ENCODE data around the gene ATP4A.

The ATP4A gene

DNA sequence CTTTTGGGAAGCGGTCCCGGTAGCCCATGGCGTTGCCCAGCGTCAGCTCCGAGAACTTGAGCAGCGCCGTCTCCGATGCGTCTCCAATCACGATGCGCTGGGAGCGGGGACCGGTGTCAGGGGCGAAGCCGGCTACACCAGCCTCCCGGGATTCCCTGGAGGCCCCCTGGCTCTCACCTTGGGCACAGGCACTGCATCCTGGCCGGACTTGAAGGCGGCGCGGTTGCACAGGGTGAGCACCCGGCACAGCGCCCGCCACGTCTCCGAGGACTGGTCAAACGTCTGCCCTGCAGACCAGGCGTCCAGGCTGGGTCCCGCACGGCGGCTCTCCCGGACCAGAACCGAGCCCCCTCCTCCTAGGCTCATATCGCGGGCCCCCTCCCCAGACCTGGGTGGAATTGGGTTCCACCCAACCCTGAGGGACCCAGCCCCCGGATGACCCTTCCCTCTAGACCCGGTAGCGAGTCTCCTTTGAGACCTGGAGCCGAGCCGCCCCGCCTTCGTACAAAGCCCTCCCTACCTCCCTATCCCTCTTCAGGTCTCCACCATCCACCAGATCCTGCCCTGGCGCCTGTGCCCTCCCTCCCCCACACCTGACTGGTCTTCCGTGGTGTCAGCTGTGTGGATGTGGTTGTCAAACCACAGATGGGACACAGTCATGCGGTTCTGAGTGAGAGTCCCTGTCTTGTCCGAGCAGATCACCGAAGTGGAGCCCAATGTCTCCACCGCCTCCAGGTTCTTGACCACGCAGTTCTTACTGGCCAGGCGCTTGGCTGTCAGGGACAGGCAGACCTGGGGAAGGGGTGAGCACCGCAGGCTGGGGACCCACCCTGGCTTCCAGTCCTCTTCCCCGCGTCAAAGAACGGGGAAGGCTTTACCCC is 4.8 kb downstream of the ATP4A start:
- peak overlapping the region; percentile 49 for H3K4me3 Mint-ChIP-seq
- H3K27me3 Mint-ChIP-seq, result peaks cover 25% of the 10 kb centered on the region
- H3K9me3 Mint-ChIP-seq (ENCODE audit: low read depth), result no peaks in the 10 kb centered on the region
- no peak overlapping the region for H3K27ac Mint-ChIP-seq
- H3K4me1 Mint-ChIP-seq (ENCODE audit: low read depth), result peaks cover 11% of the 10 kb centered on the region
- H3K36me3 Mint-ChIP-seq, result no peaks in the 10 kb centered on the region

GRCh38 chr19:35557539-35558399 is 5.7 kb downstream of the ATP4A start:
- H3K4me3 Mint-ChIP-seq, result peak overlapping the region; percentile 84
- H3K4me1 Mint-ChIP-seq (ENCODE audit: low read depth), result peaks cover 11% of the 10 kb centered on the region
- no peaks in the 10 kb centered on the region for H3K9me3 Mint-ChIP-seq (ENCODE audit: low read depth)
- no peak overlapping the region for H3K27ac Mint-ChIP-seq
- H3K27me3 Mint-ChIP-seq, result peaks cover 25% of the 10 kb centered on the region
- no peaks in the 10 kb centered on the region for H3K36me3 Mint-ChIP-seq

- H3K27me3 Mint-ChIP-seq, result peaks cover 20% of the 10 kb centered on the region
- no peaks in the 10 kb centered on the region for H3K9me3 Mint-ChIP-seq (ENCODE audit: low read depth)
- no peaks in the 10 kb centered on the region for H3K36me3 Mint-ChIP-seq
- peak overlapping the region; percentile 70 for H3K4me3 Mint-ChIP-seq
- peaks cover 11% of the 10 kb centered on the region for H3K4me1 Mint-ChIP-seq (ENCODE audit: low read depth)
- no peak overlapping the region for H3K27ac Mint-ChIP-seq
Observed at GRCh38 chr19:35556846-35557538, 6.5 kb downstream of the ATP4A start.

DNA sequence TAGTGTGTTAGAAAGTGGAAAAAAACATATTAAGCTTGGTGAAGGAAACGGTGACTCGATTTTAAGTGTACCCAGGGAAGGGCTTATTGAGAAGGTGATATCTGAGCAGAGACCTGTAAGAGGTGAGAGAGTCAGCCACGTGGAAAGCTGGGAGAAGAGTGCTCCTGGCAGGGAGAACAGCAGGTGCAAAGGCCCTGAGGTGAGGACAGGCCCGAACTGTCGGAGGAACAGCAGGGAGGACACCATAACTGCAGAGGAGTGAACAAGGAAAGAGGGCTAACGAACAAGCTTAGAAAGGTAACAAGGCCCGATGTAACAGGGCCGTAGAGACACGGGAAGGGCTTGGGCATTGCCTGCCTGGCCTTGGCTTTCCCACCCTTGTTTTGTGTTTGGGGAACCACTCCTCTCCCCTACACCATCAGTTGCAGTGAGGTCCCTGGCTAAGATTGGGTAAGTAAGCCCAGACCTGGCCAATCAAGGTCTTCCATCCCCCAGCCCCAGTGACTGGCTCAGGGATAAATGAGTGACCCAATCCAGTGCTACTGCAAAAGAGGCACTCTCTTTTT is 7.3 kb downstream of the ATP4A start:
- Mint-ChIP-seq H3K4me1 (ENCODE audit: low read depth) (peaks cover 11% of the 10 kb centered on the region), H3K27me3 (peaks cover 15% of the 10 kb centered on the region), H3K27ac (no peak overlapping the region), H3K9me3 (ENCODE audit: low read depth) (no peaks in the 10 kb centered on the region), H3K36me3 (no peaks in the 10 kb centered on the region), H3K4me3 (no peak overlapping the region)

DNA sequence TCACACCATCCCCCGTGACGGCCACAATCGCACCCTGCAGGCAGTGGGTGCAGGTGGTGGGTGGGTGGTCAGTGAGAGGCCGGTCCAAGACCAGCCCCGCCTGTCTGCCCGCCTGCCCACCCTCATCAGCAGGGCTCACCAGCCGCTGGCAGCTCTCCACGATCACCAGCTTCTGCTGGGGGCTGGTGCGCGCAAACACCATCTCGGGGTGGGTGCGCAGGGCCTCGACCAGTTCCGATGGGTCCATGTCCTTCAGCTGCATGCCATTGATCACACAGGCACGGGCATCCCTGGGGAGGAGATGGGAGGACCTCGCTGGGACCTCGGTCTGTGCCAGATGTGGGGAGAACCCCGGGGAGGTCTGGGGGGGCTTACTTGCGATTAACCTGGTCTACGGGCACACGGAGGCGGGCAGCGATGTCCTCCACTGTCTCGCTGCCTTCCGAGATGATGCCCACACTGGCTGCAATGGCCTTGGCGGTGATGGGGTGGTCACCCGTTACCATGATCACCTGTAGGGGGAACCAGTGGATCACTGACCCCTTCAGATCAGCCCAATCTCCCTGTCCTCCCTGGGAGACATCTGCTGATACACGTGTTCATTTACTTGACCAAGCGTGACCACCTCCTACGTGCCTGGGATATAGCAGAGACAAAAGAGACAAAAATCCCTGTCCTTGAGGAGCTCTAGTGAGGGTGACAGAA is 8.0 kb downstream of the ATP4A start:
- H3K27me3 Mint-ChIP-seq, result peaks cover 11% of the 10 kb centered on the region
- no peaks in the 10 kb centered on the region for H3K9me3 Mint-ChIP-seq (ENCODE audit: low read depth)
- no peak overlapping the region for H3K4me3 Mint-ChIP-seq
- peaks cover 11% of the 10 kb centered on the region for H3K4me1 Mint-ChIP-seq (ENCODE audit: low read depth)
- no peaks in the 10 kb centered on the region for H3K36me3 Mint-ChIP-seq
- no peak overlapping the region for H3K27ac Mint-ChIP-seq

- H3K36me3 Mint-ChIP-seq, result peaks cover 3% of the 10 kb centered on the region
- no peak overlapping the region for H3K27ac Mint-ChIP-seq
- peaks cover 14% of the 10 kb centered on the region for H3K4me1 Mint-ChIP-seq (ENCODE audit: low read depth)
- no peaks in the 10 kb centered on the region for H3K9me3 Mint-ChIP-seq (ENCODE audit: low read depth)
- H3K27me3 Mint-ChIP-seq, result peaks cover 3% of the 10 kb centered on the region
- no peak overlapping the region for H3K4me3 Mint-ChIP-seq
Observed at GRCh38 chr19:35554076-35554475, 9.4 kb downstream of the ATP4A start.

DNA sequence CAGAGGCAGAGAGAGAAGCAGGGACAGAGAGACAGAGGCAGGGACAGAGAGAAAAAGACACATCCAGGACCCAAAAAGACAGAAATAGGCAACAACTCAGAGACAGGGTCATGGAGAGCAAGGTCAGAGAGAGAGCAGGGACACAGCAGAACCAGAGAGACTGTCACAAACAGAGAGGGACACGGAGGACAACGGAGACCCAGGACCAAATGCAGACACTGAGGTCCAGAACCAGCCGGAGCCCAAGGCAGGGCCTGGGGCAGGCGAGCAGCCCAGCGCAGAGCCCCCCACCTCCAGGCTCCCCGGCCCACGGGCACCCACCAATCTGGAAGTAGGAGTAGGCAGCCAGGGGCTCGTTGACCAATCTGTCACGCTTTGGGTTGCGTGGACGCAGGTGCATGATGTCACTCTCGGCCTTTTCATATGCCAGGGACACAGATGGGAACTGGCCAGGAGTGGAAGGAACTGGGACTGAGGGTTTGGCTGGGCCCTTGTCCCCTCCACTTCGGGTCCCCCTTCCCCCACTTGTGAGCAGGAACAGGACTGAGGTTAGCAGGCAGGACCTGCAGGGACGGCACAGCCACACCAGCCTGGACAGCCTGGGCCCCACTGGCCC is 10.0 kb downstream of the ATP4A start:
- H3K9me3 Mint-ChIP-seq (ENCODE audit: low read depth), result no peaks in the 10 kb centered on the region
- peaks cover 4% of the 10 kb centered on the region for H3K36me3 Mint-ChIP-seq
- H3K27ac Mint-ChIP-seq, result no peak overlapping the region
- no peaks in the 10 kb centered on the region for H3K27me3 Mint-ChIP-seq
- H3K4me3 Mint-ChIP-seq, result no peak overlapping the region
- H3K4me1 Mint-ChIP-seq (ENCODE audit: low read depth), result peaks cover 14% of the 10 kb centered on the region

DNA sequence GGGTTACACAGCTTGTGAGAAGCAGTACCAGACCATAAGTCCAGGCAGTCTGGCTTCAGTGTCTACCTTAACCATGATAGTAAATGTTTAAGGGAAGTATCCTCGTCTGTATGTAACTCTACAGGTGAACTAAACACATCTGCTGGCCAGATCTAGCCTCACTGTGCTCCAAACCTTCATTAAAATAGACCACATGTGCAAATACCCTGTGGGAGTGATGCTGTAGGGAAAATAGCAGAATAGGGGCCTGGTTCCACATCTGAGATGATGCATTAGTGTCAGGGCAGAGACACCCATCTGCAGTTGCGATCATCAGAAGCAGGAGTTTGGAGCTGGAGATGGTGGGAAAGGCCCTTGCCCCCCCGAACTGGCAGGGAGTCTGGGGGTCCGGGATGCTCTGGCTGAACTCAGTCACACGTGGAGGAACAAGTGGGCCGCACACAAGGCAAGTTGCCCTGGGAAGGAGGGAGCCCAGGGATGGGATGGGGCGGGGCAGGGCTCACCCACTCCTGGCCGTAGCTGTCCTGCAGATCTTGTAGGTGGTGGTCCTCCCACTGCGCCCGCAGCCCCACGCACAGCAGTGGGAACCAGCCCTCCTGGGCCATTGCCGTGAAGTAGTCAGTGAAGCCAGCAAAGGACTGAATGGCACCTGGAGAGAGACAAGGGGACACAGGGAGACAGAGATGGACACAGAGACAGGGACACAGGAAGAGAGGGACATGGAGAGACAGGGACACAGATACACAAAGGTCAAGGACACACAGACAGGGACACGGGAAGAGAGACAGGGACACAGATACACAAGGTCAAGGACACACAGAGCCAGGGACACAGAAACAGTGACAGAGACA is 10.7 kb downstream of the ATP4A start:
- no peaks in the 10 kb centered on the region for H3K9me3 Mint-ChIP-seq (ENCODE audit: low read depth)
- H3K36me3 Mint-ChIP-seq, result peaks cover 4% of the 10 kb centered on the region
- no peaks in the 10 kb centered on the region for H3K27me3 Mint-ChIP-seq
- H3K4me1 Mint-ChIP-seq (ENCODE audit: low read depth), result peaks cover 16% of the 10 kb centered on the region
- no peak overlapping the region for H3K27ac Mint-ChIP-seq
- H3K4me3 Mint-ChIP-seq, result no peak overlapping the region

DNA sequence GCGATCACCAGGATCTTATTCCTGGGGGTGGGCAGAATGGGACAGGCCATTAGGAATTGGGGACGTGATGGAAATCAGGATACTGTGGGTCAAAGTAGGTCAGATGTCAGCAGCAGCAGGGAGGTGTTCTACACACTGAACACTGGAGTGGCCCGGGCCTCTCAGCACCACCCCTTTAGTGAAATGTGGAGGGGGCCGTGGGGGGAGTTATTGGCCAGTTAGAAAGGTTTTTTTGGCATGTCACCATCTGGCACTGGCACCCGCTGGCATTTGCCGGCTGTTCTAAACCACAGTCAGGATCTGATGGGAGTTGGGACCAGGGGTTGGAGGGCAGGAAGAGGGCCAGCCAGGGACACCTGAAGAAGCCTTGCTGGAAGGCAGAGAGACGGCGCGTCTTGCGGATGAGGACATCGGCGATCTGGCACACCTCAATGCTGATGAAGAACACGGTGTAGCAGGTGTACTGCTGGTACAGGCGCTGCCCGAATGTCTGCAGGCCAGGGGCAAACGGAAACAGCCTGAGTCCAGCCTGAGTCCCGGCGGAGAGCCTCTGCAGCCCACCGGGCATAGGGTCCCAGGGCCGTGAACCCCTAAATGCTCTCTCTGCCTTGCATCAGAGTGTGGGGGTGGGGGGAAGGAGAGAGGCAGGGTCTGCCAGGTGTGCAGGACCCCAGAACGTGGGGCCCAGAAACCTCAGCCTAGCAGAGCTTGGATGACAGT is 12.2 kb downstream of the ATP4A start:
- H3K36me3 Mint-ChIP-seq, result peaks cover 4% of the 10 kb centered on the region
- H3K4me3 Mint-ChIP-seq, result no peak overlapping the region
- peaks cover 26% of the 10 kb centered on the region for H3K4me1 Mint-ChIP-seq (ENCODE audit: low read depth)
- no peaks in the 10 kb centered on the region for H3K27me3 Mint-ChIP-seq
- H3K27ac Mint-ChIP-seq, result no peak overlapping the region
- H3K9me3 Mint-ChIP-seq (ENCODE audit: low read depth), result no peaks in the 10 kb centered on the region

DNA sequence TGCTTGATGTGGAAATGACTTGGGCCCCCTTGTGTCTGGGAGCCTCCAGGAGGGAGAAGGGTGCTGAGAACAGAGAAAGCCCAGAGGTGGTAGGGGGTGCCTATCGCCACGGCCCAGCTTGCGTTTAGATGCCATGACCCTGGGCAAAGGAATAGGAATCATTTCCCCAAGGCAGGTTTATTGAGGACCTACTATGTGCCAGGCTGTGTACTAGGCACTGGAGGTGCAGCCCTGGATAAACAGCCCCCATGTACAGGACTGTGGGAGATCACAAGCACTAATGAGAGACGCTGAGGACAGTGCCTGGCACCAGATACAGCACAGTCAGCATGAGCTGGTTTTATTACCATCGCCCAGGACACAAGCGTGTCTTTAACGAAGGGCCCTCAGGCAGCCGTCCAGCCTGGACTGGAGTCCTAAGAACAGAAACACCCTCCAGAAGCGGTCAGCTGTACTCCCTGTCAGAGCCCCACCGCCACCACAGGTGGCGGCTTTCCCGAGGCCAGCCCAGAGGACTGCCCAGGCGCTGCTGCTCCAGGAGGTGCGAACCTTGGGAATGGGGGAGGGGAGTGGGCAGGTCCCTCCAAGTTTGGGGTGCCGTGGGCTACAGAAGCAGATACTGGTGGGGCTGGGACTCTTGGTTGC is 13.5 kb downstream of the ATP4A start:
- no peaks in the 10 kb centered on the region for H3K9me3 Mint-ChIP-seq (ENCODE audit: low read depth)
- no peak overlapping the region for H3K27ac Mint-ChIP-seq
- H3K27me3 Mint-ChIP-seq, result no peaks in the 10 kb centered on the region
- H3K4me3 Mint-ChIP-seq, result no peak overlapping the region
- H3K36me3 Mint-ChIP-seq, result peaks cover 4% of the 10 kb centered on the region
- H3K4me1 Mint-ChIP-seq (ENCODE audit: low read depth), result peaks cover 29% of the 10 kb centered on the region

DNA sequence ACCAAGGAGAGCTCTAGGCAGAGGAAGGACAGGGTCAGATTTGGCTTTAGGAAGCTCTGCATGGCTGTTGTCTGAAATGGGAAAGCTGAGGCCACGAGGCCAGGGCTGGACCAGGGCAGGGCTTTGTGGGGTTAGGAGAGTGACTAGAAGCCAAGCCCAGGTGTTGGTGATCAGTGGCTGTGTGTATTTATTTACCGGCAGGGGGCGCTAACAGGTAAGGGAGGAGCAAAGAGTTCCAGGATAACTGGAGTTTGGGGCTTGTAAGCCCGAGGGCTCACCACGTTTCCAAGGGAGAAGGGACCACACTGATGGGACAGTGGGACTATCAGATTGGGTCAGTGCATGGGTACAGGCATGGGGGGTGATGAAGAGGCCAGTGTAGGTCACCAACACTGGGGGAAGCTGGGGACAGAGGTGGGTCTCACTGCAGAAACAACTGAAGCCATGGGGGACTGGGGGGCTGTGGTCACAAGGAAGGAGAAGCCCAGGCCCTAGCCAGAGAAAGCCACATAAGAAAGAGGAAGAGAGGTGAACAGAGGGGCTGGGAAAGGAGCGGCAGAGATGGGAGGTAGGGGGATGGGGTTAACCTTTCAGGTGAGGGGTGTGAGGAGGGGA is 14.2 kb downstream of the ATP4A start:
- Mint-ChIP-seq H3K4me3 (peak overlapping the region; percentile 59), H3K9me3 (ENCODE audit: low read depth) (no peaks in the 10 kb centered on the region), H3K27me3 (no peaks in the 10 kb centered on the region), H3K36me3 (peaks cover 4% of the 10 kb centered on the region), H3K27ac (no peak overlapping the region), H3K4me1 (ENCODE audit: low read depth) (peaks cover 36% of the 10 kb centered on the region)

DNA sequence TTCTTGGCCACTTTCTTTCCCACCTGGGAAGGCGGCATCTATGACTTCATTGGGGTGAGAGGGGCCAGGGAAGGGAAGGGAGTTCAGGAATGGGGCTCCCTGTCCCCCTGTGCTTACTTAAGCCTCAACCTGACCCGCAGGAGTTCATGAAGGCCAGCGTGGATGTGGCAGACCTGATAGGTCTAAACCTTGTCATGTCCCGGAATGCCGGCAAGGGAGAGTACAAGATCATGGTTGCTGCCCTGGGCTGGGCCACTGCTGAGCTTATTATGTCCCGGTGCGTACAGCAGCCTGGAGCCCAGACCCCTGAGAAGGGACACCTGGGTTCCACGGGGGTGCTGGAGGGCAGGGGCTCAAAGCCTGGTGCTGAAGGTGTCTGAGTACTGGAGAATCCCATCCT is 16.9 kb downstream of the ATP4A start:
- peaks cover 36% of the 10 kb centered on the region for H3K4me1 Mint-ChIP-seq (ENCODE audit: low read depth)
- no peaks in the 10 kb centered on the region for H3K27me3 Mint-ChIP-seq
- H3K4me3 Mint-ChIP-seq, result peak overlapping the region; percentile 93
- H3K27ac Mint-ChIP-seq, result peak overlapping the region; percentile 96
- peaks cover 4% of the 10 kb centered on the region for H3K36me3 Mint-ChIP-seq
- no peaks in the 10 kb centered on the region for H3K9me3 Mint-ChIP-seq (ENCODE audit: low read depth)
